ENCODE data around the gene MPEG1.

GRCh38 chr11:59185386-59185945 lies 27.3 kb downstream of the MPEG1 start:
- TF ChIP-seq, protein P1, sequence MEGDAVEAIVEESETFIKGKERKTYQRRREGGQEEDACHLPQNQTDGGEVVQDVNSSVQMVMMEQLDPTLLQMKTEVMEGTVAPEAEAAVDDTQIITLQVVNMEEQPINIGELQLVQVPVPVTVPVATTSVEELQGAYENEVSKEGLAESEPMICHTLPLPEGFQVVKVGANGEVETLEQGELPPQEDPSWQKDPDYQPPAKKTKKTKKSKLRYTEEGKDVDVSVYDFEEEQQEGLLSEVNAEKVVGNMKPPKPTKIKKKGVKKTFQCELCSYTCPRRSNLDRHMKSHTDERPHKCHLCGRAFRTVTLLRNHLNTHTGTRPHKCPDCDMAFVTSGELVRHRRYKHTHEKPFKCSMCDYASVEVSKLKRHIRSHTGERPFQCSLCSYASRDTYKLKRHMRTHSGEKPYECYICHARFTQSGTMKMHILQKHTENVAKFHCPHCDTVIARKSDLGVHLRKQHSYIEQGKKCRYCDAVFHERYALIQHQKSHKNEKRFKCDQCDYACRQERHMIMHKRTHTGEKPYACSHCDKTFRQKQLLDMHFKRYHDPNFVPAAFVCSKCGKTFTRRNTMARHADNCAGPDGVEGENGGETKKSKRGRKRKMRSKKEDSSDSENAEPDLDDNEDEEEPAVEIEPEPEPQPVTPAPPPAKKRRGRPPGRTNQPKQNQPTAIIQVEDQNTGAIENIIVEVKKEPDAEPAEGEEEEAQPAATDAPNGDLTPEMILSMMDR (IDR thresholded peaks at IDR 0.05; ENCODE audit: low read depth, low read length): no peak
- no peak for TF ChIP-seq EZH2phosphoT487 (IDR thresholded peaks at IDR 0.05; ENCODE audit: low read depth)
